Measurements from ENCODE around the gene ALOX12.
A peak's percentile ranks its signal among the peaks of the same experiment; 100 is the strongest.
"Not testable (repeated sequence)": the region's sequence is repeated elsewhere in the genome, so short reads cannot be mapped to it uniquely, and the experiment has no call there.

ALOX12 gene

GRCh38 chr17:7046725-7047397 is 51.0 kb downstream of the ALOX12 start:
- peak; percentile 69 for DNase-seq

GRCh38 chr17:7047566-7047965 is 51.7 kb downstream of the ALOX12 start:
- no peak for DNase-seq

DNA sequence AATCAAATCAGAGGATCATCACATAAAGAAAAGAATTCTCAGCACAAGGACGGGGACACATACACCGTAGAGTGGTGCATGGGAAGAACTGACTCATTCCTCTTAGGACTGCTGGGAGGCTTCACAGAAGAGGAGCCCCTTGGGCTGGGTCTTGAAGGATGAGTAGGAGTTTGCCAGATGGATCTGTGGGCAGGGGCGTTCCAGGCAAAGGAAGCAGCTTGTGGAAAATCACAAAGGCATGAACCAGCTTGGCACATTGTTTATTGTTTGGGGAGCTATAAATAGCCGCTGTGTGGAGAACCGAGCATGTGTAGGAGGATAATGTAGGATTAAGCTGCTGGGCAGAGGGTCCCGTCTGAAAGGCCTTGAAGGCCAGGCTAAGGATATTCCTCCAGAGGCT is 53.1 kb downstream of the ALOX12 start:
- no peak for DNase-seq

- not testable (repeated sequence) for DNase-seq
These were observed 54.7 kb downstream of the ALOX12 start for GRCh38 chr17:7050583-7050982.

DNA sequence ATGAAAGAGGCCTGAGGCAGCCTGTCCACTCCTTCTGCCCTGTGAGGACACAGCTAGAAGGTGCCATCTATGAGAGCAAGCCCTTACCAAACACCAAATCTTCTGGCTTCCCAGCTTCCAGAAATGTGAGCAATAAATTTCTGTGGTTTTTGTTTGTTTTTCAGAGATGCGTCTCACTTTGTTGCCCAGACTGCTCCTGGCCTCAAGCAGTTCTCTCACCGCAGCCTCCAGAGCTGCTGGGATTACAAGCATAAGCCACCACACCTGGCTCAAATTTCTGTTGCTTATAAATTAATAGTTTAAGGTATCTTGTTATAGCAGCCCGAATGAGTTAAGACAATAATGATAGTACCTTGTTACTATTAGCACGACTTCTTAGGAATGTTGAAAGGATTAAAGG is 60.5 kb downstream of the ALOX12 start:
- no peak for DNase-seq

GRCh38 chr17:7058831-7059447 is 63.1 kb downstream of the ALOX12 start:
- DNase-seq, result no peak

Measured in activated CD4-positive, alpha-beta T cell treated with anti-CD3 and anti-CD28 coated beads, Interleukin-2, amount 50 U/mL, for 1 hour (primary cell).